ENCODE data around the gene DOCK3.
"Not testable (repeated sequence)": the region's sequence is repeated elsewhere in the genome, so short reads cannot be mapped to it uniquely, and the experiment has no call there.

Gene DOCK3

DNA sequence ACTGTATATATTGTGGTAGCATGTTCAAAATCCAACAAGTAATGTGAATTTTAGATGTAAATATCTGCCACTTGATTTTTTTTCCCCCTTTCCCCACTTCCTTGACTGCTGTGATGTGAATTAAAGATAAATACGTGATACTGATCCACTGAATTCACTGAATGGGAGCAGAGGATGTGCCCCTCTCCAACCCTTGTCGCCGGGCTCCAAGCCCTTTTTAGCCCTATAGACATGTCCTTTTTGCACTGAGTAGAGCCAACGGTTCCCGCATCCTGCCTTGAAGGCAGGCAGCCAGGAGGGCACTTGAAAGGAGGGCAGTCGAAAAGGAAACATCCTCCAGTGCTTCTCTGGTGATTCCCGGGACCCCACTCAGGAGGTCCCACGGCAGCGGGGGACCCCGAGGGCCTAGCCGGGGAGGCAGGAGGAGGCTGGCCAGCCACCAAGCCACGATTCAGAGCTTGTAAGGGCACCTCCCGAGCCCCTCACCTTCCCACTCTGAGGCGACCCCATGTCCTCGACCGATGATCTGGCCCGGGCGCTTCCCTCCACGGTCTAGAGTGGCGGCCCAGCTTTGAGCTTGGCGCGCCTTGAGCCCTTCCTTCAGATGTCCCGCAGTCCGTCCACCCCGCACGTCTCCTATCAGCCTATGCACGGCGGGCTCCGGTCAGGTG is 709.5 kb downstream of the DOCK3 start:
- DNase-seq (ENCODE audit: low spot score) = no peak

GRCh38 chr3:51384726-51385473 is 710.2 kb downstream of the DOCK3 start, which contains the start of gene MANF:
TSS of gene MANF (plus strand) at chr3:51385291. CDS start at chr3:51385343, 52 bp downstream.
- peak; percentile 96 for DNase-seq (ENCODE audit: low spot score)

DNA sequence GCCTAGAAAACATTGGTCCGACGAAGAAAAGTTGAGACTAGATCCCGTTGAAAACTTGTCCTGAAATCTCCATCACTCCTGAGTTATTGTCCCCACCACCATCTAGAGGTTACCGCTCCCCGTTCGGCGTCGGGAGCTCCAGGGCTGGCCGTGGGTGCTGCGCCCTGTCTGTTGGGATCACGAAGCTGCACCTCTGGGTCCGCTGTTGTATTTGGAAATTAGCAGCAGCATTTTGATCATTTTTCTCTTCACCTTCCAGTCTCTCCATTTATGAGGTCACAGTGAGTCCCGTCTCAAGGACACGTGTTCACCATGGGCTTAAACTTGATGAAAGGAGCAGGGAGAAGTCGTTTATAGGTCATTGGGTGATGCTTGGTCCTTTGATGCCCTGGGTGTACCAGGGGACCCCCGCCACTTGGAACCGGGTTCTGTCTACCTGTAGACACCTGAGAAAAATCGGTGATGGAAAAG is 710.9 kb downstream of the DOCK3 start:
- DNase-seq (ENCODE audit: low spot score) = no peak

GRCh38 chr3:51386159-51386851 is 711.6 kb downstream of the DOCK3 start:
- DNase-seq (ENCODE audit: low spot score) = no peak

DNA sequence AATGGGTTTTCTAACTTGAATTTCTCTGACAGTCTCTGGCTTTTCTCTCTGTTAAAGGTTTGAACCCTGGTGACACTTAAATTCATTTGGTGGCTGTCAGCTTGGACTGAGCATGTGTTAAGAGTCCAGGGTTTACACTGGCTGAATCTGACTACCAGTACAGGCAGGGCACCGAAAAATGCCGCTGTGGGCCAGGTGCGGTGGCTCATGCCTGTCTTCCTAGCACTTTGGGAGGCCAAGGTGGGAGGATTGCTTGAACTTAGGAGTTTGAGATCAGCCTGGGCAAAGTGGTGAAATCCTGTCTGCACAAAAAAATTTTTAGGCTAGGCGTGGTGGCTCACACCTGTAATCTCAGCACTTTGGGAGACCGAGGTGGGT is 712.1 kb downstream of the DOCK3 start:
- no peak for DNase-seq (ENCODE audit: low spot score)

- DNase-seq (ENCODE audit: low spot score) = not testable (repeated sequence)
Measured at GRCh38 chr3:51387281-51387680, 712.6 kb downstream of the DOCK3 start.

GRCh38 chr3:51388286-51389029 is 713.7 kb downstream of the DOCK3 start:
- DNase-seq (ENCODE audit: low spot score) = no peak

DNA sequence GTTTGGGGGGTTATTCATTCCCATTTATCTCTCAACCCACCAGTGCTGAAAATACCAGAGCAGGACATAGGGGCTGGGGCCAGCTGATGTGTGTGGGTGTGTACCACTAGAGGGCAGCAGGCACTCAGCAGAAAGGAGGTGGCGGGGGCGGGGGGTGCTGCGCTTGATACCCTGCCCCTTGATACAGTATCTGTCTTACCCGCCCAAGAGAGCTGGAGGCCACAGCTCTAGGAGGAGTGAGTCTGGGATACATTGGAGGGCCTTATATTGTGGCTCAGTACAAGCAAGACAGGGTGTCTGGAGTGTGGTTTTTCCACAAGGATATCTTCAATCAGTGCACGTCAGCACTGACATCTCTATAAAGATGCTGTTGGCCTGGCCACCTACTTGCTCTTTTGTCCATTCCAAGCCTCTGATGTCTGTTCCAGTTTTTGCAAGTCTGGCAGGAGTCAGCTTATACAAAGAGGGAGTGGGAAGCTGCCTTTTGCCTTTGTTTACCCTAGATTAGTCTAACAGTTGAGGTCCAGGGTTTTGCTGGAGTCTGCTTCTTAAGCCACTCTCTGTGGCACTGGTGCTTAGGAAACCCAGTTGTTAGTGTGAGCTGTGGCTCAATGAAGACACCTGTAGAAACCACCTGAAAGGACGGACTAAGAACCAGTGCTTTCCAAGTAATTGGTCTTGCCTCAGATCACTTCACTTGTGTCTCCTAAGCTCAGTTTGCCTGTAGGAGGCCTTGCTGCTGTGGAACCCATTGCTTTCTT is 714.9 kb downstream of the DOCK3 start:
- DNase-seq (ENCODE audit: low spot score) = peak; percentile 53

GRCh38 chr3:51390246-51391074 is 715.7 kb downstream of the DOCK3 start:
- DNase-seq (ENCODE audit: low spot score) = no peak

DNA sequence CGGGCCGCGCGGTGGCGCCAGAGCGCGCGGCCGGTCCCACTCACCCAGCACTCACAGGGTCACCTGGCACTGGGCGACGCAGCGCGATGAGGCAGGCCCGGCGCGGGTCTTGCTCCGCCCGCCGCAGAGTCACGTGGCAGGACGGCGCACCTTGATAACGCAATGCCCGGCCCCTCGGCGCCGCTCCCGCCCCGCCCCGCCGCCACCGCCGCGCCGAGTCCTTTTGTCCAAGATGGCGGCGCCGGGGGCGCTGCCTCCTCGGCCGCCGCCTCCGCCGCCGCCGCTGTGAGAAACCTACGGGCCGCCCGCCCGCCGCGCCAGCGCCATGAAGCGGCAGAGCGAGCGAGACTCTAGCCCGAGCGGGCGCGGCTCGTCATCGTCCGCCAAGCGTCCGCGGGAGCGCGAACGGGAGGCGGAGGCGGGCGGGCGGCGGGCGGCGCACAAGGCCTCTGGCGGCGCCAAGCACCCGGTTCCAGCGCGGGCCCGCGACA is 716.4 kb downstream of the DOCK3 start, which contains the start of gene RBM15B:
RBM15B (plus strand) TSS at position 211 of the 491 bp plus-strand sequence; CDS start at position 326, 115 bp downstream.
- peak; percentile 92 for DNase-seq (ENCODE audit: low spot score)

- DNase-seq (ENCODE audit: low spot score) = no peak
Measured at GRCh38 chr3:51391566-51392354, 717.0 kb downstream of the DOCK3 start.

GRCh38 chr3:51392355-51393133 is 717.8 kb downstream of the DOCK3 start:
- DNase-seq (ENCODE audit: low spot score) = no peak

- DNase-seq (ENCODE audit: low spot score) = no peak
Measured at GRCh38 chr3:51393134-51393495, 718.4 kb downstream of the DOCK3 start.

DNA sequence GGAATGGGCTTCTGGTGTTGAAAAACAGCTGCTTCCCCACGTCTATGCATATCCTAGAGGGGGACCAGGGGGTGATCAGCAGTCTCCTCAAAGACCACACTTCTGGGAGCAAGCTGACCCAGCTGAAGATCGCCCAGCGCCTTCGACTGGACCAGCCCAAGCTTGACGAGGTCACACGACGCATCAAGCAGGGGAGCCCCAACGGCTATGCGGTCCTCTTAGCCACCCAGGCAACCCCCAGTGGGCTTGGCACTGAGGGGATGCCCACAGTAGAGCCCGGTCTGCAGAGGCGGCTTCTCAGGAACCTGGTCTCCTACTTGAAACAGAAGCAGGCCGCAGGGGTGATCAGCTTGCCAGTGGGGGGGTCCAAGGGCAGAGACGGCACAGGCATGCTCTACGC is 718.8 kb downstream of the DOCK3 start:
- no peak for DNase-seq (ENCODE audit: low spot score)

DNA sequence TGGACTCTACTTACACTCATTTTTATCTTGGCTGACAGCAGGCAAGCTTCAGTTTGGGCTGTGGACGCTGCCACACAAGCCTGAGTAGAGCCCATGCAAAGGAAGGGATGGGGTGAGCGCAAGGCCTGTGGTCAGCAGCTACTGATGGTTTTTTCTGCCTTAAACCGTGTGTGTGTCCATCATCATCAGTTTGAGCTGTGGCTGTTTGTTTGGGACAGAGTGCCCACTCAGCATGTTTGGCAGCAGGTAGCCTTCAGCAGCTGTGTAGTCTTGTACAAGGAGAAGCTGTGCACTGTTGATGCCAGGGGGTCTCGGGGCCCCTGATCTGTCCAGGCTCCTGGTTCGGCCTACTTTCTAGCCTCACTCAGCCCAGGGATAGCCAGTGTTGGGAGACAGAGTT is 719.8 kb downstream of the DOCK3 start:
- DNase-seq (ENCODE audit: low spot score) = no peak

GRCh38 chr3:51395493-51396213 is 720.9 kb downstream of the DOCK3 start:
- DNase-seq (ENCODE audit: low spot score) = no peak

- DNase-seq (ENCODE audit: low spot score) = no peak
Measured at GRCh38 chr3:51396401-51396800, 721.7 kb downstream of the DOCK3 start.

All from SK-N-DZ (cell line).